HG02943 (cell line): ENCODE results near the gene SEMA6B.

ENCODE experiments used
- ATAC-seq: cut with Tn5 transposase; IDR thresholded peaks from one replicate; pipeline ENCODE4 v1.9.1; 2021; ENCODE audit warnings: mild to moderate bottlenecking, low read depth, moderate library complexity; ENCODE audit not compliant: unreplicated experiment

The SEMA6B gene

DNA sequence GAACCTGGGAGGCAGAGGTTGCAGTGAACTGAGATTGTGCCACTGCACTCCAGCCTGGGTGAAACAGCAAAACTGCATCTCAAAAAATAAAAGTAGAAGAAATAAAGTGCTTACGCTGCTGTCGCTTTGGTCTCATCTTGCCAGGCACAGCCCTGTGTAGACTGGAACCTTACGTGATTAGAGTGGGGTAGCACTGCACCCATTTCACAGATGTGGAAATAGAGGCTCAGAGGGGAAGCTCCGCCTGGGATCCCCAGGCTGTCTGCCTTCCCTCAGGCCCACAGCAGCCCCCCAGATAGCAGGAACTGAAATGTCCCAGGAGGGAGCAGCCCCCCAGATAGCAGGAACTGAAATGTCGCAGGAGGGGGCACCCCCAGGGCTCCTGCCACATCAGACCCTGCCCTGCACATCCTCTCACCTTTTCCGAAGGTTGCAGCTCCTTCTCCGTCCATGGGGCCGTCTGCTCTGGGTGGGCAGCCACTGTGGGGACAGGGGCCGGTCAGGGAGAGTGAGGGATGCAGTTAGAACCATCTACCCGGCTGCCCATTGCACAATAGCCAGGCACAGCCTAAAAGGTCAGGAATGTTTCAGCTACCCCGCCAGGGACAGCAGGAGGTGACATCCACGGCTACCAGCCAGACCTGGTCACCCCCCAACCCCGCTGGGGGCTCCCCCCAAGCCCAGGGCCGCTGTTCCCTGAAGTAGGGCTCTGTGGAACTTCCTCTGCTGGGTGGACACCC is 43.1 kb downstream of the SEMA6B start:
- no peak for ATAC-seq

DNA sequence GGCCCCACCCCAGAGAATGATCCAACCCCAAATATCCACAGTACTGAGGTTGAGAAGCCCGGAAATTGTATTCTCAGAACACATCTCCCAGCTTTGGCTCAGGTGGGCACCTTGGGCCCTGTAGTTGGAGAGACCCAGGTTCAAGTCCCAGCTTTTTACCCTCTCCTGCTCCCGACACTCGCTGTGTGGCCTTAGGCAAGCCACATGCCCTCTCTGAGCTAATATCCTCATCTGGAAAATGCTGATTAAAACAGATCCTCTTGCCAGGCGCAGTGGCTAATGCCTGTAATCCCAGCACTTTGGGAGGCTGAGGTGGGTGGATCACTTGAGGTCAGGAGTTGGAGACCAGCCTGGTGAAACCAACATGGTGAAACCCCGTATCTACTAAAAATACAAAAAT is 43.8 kb downstream of the SEMA6B start:
- no peak for ATAC-seq

DNA sequence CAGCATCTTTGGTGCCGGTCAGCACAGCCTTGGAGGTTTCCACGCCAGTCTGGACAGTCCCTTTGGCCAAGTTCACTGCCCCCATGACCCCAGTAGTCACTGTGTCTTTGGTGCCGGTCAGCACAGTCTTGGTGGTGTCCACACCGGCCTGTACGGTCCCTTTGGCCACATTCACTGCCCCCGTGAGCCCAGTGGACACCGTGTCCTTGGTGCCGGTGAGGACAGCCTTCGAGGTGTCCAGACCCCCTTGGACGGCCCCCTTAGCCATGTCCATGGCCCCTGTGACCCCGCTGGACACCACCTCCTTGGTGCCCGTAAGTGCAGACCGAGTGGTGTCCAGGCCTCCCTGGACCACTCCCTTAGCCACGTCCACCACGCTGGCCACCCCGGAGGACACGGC is 46.2 kb downstream of the SEMA6B start:
- no peak for ATAC-seq

DNA sequence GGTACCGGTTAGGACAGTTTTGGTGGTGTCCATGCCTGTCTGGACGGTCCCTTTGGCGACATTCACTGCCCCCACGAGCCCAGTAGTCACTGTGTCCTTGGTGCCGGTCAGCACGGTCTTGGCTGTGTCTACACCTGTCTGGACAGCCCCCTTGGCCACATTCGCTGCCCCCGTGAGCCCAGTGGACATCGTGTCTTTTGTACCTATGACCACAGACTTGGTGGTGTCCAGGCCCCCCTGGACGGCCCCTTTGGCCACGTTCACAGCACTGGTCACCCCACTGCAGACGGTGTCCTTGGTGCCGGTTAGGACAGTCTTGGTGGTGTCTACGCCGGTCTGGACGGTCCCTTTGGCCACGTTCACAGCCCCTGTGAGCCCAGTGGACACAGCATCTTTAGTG is 47.4 kb downstream of the SEMA6B start:
- ATAC-seq: no peak

DNA sequence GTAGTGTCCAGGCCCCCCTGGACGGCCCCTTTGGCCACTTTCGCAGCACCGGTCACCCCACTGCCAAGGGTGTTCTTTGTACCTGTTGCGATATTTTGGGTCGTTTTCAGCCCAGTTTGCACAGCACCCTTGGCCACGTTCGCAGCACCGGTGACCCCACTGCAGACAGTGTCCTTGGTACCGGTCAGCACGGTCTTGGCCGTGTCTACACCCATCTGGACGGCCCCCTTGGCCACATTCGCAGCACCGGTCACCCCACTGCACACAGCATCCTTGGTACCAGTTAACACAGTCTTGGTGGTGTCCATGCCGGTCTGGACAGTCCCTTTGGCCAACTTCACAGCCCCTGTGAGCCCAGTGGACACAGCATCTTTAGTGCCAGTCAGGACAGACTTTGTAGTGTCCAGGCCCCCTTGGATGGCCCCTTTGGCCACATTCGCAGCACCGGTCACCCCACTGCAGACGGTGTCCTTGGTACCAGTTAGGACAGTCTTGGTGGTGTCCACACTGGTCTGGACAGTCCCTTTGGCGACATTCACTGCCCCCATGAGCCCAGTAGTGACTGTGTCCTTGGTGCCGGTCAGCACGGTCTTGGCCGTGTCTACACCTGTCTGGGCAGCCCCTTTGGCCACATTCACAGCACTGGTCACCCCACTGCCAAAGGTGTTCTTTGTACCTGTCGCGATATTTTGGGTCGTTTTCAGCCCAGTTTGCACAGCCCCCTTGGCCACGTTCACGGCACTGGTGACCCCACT is 48.0 kb downstream of the SEMA6B start:
- no peak for ATAC-seq

DNA sequence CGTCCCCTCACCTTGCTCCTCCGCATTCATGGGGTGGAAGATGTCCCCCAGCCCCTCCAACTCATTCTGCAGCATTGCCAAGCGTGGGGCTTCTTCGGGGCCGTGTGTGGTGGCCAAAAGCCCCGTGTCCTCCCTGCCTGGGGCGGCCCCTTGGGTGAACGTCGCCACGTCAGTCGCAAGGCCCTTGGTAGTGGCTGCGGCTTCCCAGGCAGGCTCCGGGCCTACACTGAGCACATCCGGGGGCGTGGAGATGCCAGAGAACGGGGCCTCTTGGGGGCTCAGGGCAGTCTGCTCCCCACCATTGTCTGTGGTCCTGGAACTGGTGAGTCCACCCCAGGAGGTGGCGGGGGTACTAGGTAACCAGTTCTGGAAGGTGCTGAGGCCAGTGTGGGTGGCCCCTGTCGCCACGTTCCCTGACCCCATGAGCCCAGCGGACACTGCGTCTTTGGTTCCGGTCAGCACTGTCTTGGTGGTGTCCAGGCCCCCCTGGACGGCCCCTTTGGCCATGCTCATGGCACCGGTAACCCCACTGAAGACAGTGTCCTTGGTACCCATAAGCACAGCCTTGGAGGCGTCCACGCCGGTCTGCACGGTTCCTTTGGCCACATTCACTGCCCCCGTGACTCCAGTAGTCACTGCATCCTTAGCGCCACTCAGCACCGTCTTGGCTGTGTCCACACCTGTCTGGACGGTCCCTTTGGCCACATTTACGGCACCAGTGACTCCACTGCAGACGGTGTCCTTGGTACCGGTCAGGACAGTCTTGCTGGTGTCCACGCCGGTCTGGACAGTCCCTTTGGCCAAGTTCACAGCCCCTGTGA is 48.8 kb downstream of the SEMA6B start:
- ATAC-seq: no peak

DNA sequence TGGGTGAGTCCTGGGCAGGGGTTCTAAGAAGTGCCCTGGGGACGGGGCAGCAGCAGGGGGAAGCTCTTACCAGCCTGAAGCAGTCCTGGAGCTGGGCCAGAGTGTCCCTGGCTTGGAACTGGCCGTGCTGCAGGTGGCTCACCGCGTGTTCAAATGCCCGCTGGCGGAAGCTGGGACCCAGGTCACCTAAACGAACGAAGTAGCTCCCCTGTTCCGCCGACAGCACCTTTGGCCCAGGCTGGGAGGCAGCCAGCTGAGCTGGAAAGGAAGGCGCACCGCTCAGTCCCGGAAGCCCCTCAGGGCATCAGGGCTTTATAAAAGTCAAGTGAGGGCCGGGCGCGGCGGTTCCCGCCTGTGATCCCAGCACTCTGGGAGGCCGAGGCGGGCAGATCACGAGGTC is 50.8 kb downstream of the SEMA6B start:
- no peak for ATAC-seq

DNA sequence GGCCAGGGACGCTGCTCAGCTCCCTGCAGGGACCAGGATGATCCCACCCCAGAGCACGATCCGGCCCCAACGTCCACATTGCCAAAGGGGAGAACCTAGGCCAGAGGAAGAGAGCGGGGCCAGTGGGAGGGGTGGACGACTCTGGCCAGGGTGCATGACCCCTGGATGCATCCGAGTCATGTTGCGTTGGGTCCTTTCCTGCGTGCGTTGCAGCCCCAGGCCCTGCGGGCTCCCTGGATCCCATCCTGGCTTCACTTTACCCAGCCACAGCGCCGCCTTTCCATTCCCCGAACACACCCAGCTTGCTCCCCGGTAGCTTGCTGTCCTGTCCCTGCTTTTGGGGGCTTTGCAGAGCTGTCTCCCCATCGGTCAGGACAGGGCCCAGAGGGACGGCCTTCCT is 51.7 kb downstream of the SEMA6B start:
- ATAC-seq: no peak

DNA sequence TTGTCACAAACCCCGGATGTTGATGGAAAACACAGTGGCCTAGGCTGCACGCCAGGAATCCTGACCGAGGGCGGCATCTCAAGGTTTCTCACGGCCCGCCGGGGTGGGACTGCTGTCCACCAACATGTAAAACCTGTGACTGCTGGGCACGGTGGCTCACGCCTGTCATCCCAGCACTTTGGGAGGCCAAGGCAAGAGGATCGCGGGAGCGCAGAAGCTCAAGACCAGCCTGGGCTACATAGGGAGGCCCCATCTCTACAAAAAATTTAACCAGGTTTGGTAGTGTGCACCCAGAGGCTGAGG is 52.4 kb downstream of the SEMA6B start:
- no peak for ATAC-seq

DNA sequence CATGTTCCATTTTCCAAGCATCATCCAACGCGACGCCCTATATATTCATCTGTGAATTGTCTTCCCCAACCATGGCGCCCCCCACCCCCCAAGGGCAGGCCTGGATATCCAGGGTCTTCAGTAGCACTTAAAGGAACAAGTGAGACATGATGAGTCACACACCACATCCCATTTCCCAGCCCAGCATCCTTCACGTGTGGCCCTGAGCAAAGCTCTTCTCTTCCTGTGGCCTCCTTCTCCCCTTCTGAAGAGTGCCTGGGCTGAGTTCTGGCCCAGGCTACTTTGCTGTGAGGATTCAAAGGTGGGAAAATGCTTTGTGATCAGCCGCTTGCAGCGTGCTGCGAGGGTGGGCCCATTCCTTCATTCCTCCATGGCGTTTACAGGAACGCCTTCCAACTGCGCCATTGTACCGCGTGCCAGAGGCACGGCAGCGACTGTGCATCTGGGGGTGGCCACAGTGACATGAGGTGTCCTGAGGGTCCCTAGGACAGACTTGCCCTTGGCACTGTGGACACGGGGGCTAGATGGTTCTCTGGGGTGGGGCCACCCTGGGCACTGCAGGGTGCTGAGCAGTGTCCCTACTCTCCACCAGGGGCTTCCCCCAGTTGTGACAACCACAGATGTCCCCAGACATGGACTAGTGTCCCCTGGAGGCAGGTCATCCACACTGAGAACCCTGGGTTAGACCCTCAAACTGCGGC is 52.9 kb downstream of the SEMA6B start:
- no peak for ATAC-seq

DNA sequence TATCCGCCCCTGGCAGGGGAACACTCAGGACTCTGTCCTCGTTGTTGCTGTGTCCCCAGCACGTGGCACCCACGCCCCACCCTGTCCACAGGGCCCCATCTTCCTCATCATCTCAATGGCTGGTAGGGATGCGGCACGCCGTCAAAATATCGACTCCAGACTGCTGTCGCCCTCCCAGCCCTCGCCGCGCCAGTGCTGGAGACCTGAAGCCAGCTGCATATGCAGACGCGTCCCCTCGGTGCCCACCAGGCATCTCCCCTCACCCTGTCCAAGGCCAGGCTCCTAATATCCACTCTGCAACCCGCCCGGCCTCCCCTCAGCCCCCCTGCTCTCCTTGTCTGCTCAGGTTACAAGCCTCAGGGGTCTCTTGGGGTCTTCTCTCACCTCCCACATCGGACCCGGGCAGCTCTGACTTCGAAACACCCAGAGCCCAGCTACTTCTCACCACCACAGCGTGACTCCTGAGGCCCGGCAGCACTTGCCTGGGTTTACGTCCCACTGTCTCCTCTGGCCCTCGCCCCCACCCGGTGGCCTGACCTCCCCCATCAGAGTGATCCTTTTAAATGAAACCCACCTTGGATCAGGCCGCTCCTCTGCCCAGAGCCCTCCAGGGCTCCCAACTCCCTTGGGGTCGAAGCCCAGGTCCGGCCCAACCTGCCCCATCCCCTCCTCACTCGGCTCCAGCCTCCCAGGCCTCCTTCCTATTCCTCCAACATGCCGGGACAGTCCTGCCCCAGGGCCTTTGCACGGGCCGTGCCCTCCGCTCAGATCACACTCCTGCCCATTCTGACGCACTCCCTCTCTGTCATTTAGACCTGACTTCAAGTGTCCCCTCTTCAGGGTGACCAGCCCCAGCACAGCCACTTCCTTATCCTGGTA is 53.7 kb downstream of the SEMA6B start:
- no peak for ATAC-seq

DNA sequence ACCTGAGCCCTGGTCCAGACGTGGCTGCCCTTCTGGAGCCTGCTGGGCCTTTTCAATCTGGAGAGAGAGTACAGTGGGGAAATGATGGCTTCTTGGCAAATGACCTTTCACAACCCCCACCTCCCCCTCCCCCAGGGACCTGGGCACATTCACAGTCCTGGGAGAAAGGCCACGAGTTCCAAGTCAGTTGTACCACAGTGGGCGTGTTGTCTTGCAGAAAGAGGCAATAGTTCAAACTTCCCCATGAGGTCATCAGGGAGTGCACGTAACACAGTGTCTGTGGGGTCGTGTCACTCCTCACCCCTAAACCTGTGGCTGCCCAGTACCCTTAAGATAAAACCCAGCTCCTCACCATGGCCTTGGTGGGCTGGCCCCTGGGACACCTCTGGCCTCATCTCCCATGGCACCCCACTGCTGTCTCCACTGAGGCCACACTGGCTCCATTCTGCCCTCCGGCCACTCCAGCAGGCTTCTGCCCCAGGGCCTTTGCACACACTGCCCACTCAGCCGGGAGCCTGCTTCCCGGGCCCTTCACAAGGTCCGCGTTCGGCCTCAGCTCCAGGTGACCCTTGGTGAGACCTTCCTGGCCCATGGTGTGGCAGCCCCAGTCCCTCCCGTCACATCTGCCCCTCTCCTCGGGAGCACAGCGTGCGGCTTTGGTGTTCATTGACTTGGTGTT is 54.5 kb downstream of the SEMA6B start:
- no peak for ATAC-seq

DNA sequence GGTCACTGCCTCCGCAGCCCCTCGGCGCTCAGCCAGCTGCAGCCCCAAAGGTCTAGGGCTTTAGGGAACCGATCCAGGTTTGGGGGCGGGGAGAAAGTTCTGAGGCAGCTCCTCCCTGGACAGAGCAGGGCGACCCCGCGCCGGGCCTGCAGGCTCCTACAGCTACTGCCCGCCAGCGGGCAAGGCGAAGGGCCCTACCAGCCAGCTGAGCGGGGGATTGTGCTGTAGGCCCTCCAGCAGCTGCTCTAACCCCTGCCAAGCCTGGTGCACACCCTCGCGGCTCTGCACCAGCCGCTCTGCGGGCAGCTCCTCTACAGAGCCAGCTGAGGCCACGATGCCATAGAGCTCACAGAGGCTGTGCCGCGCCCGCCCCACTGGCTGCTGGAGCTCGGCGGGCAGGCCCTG is 55.2 kb downstream of the SEMA6B start:
- ATAC-seq: no peak

DNA sequence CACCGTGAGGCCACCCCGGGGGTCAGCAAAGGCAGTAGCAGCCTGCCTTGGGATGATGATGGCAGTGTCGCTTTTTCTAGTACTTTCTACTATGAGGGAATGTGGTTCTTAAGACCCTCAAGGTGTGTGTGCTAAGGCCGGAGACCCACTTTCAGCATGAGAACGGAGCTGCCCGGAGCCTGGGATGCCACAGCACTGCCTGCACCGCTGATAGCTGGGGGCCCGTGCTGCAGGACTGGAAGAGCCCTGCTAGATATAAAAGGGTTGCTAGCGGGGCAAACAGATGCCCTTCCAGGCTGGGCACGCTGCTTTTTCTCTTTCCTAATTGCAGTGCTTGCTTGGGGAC is 55.7 kb downstream of the SEMA6B start:
- ATAC-seq: no peak

DNA sequence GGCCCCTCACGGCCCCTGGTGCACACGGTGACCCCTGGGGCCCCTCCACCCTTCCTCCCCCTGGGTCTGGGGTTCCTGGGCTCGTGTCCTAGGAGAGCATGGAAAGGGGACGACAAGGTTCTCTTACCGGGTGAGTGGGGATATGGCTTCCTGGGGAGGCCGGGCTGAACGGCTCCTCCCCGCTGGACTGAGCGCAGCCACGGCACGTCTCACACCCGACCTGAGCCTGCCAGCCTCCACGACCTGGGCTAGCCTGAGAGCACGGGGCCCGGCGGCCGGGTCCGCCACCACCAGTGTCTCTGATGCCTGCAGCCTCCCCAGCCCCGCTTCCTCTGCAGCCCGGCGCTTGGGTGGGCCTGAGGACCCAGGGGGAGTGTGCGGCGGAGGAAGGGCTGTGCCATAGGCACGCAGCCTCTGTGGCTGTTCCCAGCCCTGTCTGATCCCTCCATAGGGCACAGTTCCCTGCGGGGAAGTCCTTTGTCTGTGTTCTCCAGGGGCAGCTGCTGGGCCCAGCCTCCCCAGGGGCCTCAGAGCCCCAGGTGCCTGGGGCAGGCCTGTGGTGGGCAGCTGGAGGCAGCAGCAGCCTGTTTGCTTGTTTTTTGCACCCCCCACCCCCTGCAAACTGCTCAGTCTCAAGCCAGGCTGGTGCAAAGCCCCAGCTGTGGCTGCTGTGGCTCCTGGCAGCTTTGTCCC is 56.2 kb downstream of the SEMA6B start:
- ATAC-seq: no peak

DNA sequence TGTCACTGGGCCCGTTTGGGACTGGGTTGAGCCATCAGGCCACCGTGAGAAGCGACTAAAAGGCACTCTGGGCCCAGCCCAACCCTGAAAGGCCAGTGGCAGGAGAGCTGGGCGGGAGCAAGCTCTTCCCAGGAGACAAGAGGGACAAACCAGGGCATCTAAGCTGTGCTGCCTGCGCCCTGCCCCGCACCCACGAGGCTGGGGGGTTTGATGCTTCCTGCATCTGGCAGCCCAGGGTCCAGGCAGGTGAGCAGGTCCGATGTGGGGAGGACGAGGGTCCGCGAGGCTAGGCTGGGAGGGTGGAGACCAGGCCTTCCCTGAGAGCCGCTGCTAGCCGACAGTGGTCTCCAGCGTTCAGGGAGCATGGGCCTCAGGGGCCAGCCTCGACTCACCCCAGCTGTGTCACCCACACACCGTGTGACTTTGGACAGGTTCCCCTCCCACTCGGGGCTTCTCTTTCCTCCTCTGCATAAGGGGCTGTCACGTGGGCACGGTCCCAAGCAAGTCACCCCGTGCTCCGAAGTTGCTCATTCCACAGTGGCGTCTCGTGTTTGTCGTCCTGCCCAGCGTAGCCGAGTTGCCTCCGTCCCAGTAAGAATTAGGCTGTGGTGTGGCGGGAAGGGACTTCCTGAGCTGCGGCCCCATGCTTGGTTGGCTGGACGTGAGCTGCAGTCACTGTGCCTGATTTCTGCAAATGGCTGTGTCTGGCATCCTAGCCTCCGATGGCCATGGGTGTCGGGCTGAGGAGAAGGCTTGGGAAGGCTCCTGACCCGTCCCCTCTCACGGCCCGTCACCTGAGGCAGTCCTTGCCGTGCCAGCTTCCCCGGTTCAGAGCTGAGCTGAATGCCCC is 57.0 kb downstream of the SEMA6B start:
- ATAC-seq: no peak

DNA sequence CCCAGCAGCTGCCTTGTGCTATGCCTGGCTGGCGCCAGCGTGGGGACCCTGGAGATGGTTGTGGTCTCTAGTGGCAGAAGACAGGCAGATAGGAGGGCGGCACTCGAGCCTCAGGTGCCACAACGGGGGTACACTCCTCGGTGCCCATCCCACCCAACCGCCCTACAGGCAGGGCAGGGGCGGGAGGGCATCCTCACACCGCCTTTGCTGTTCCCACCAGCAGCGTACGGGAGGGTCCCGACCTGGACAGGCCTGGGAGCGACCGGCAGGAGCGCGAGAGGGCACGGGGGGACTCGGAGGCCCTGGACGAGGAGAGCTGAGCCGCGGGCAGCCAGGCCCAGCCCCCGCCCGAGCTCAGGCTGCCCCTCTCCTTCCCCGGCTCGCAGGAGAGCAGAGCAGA is 57.8 kb downstream of the SEMA6B start:
- ATAC-seq: no peak
